Endothelial cell of umbilical vein (primary cell): ENCODE data around the gene N4BP3. TPM values are rescaled to one million over a fixed set of nuclear protein-coding genes. Genes with fewer than 3 reads are reported as not detected.

Source experiments
- BruUV-seq: library from RNA; stranded (reverse); fragments of 400-500 nt; replicated peaks from 2 replicates; lab custom pipeline; 2021; lab: Mats Ljungman, UMichigan
- CTCF ChIA-PET: fragments of 300-600, 350-600 bp; sonication (Branson Sonifier 250); formaldehyde crosslinking; loops from one replicate; lab custom pipeline; 2021; ENCODE audit warnings: antibody characterized with exemption, inconsistent platforms; lab: Charles Lee
- POLR2A ChIA-PET: fragments of 300-600, 350-600 bp; sonication (Branson Sonifier 250); formaldehyde crosslinking; loops from one replicate; lab custom pipeline; 2021; ENCODE audit warnings: antibody characterized with exemption, inconsistent platforms; lab: Charles Lee
- DNase-seq: peaks from one replicate; pipeline ENCODE4 v3.0.0-alpha.2; 2011; ENCODE audit warnings: low read depth, low spot score
- FAIRE-seq: peaks from 2 replicates; lab custom pipeline; 2011; peaks lifted over from hg19 to GRCh38; lab: Jason Lieb, UNC
- H2AFZ ChIP-seq: 2 replicates; pipeline ENCODE4 v1.6.0; 2012; ENCODE audit warnings: low read depth, low read length, control low read depth, inconsistent platforms
- H3K27ac ChIP-seq: 2 replicates; pipeline ENCODE4 v1.5.1; 2011; ENCODE audit warnings: low read depth, mild to moderate bottlenecking, control low read depth, low read length, moderate library complexity; ENCODE audit not compliant: insufficient read depth
- H3K27me3 ChIP-seq, 2 experiments: 2 replicates each; pipeline versions ENCODE4 v1.6.0 to v1.6.1; 2011; ENCODE audit warnings: low read length in 2 of 2, mixed read lengths in 1 of 2; ENCODE audit not compliant: control insufficient read depth in 2 of 2, insufficient read depth in 2 of 2
- H3K36me3 ChIP-seq, 2 experiments: 2 replicates in 1 of 2; 3 replicates in 1 of 2; pipeline ENCODE4 v1.5.1; 2011; ENCODE audit warnings: low read length in 2 of 2, mild to moderate bottlenecking in 1 of 2, moderate library complexity in 1 of 2; ENCODE audit not compliant: control insufficient read depth in 2 of 2, insufficient read depth in 2 of 2; ENCODE audit errors: extremely low read depth in 1 of 2
- H3K4me1 ChIP-seq: 3 replicates; pipeline ENCODE4 v1.5.1; 2011; ENCODE audit warnings: mild to moderate bottlenecking, low read length; ENCODE audit not compliant: control insufficient read depth, insufficient read depth; ENCODE audit errors: extremely low read depth
- H3K4me2 ChIP-seq: 2 replicates; pipeline ENCODE4 v1.6.1; 2011; ENCODE audit warnings: low read length, control low read depth, mixed read lengths; ENCODE audit not compliant: insufficient read depth
- H3K4me3 ChIP-seq, 3 experiments: fragments of 200-600 bp in 1 of 3; sonication (generic), shearing (Covaris generic) in 1 of 3; replicated peaks in 1 of 3; 2 replicates each; pipeline ENCODE4 v1.5.1; 2011 to 2016; ENCODE audit warnings: control low read depth in 3 of 3, low read length in 3 of 3, mild to moderate bottlenecking in 2 of 3, inconsistent platforms in 1 of 3, low read depth in 1 of 3, moderate library complexity in 1 of 3; ENCODE audit not compliant: insufficient read depth in 1 of 3
- H3K79me2 ChIP-seq: 2 replicates; pipeline ENCODE4 v1.6.0; 2012; ENCODE audit warnings: low read length, inconsistent platforms; ENCODE audit not compliant: control insufficient read depth, insufficient read depth
- H3K9ac ChIP-seq: replicated peaks from 2 replicates; pipeline ENCODE3; 2011; ENCODE audit warnings: low read length, control low read depth; ENCODE audit not compliant: insufficient read depth; ENCODE audit errors: extremely low read depth
- H3K9me1 ChIP-seq: replicated peaks from 3 replicates; pipeline ENCODE4 v1.6.0; 2011; ENCODE audit warnings: mild to moderate bottlenecking, low read length; ENCODE audit not compliant: control insufficient read depth, insufficient read depth; ENCODE audit errors: extremely low read depth
- H3K9me3 ChIP-seq: replicated peaks from 2 replicates; pipeline ENCODE4 v1.5.1; 2012; ENCODE audit warnings: low read length, inconsistent platforms; ENCODE audit not compliant: control insufficient read depth, insufficient read depth
- H4K20me1 ChIP-seq: replicated peaks from 2 replicates; pipeline ENCODE3; 2011; ENCODE audit warnings: mild to moderate bottlenecking, low read length; ENCODE audit not compliant: control insufficient read depth, insufficient read depth; ENCODE audit errors: extremely low read depth
- CTCF ChIP-seq, 2 donors: IDR thresholded peaks; 1 replicate in 1 of 2; 2 replicates in 1 of 2; pipeline ENCODE4 v1.5.1; 2011; ENCODE audit warnings: low read length in 2 of 2, mild to moderate bottlenecking in 2 of 2, moderate library complexity in 2 of 2, control low read depth in 1 of 2, inconsistent platforms in 1 of 2, low read depth in 1 of 2; ENCODE audit not compliant: insufficient read depth in 1 of 2; ENCODE audit errors: extremely low read depth in 1 of 2
- EZH2 ChIP-seq: IDR thresholded peaks from 2 replicates; pipeline ENCODE4 v1.6.1; 2012; ENCODE audit warnings: borderline replicate concordance, low read depth, mild to moderate bottlenecking, moderate library complexity, low read length, inconsistent platforms; ENCODE audit not compliant: severe bottlenecking
- FOS ChIP-seq: IDR thresholded peaks from 2 replicates; pipeline ENCODE4 v1.6.1; 2011; ENCODE audit warnings: mild to moderate bottlenecking, low read length, moderate library complexity, borderline replicate concordance; ENCODE audit not compliant: insufficient read depth
- GATA2 ChIP-seq: IDR thresholded peaks from 2 replicates; pipeline ENCODE4 v1.7.0; 2011; ENCODE audit warnings: low read depth, mild to moderate bottlenecking, moderate library complexity, mixed read lengths, low read length; ENCODE audit not compliant: insufficient read length, insufficient read depth
- JUN ChIP-seq: IDR thresholded peaks from 2 replicates; pipeline ENCODE4 v1.6.1; 2011; ENCODE audit warnings: borderline replicate concordance, low read depth; ENCODE audit not compliant: insufficient read length, insufficient read depth
- MAX ChIP-seq: IDR thresholded peaks from 2 replicates; pipeline ENCODE4 v1.6.1; 2011; ENCODE audit not compliant: insufficient read depth, insufficient read length
- MYC ChIP-seq: IDR thresholded peaks from one replicate; pipeline ENCODE4 v1.6.1; 2011; ENCODE audit warnings: mild to moderate bottlenecking, low read depth, low read length
- POLR2A ChIP-seq: IDR thresholded peaks from 2 replicates; pipeline ENCODE4 v1.6.1; 2012; ENCODE audit warnings: low read depth, mild to moderate bottlenecking, control low read depth, low read length
- POLR2AphosphoS5 ChIP-seq: IDR thresholded peaks from 2 replicates; pipeline ENCODE4 v1.6.1; 2012; ENCODE audit warnings: low read depth, mild to moderate bottlenecking, control low read depth, low read length, moderate library complexity; ENCODE audit not compliant: insufficient read depth
- dilution Hi-C: fragments of 300-500 bp; cut with MboI; formaldehyde crosslinking; loops from one replicate; pipeline ENCODE4 v1.15.0; 2019; ENCODE audit warnings: low sequenced_read_pairs; ENCODE audit not compliant: extremely low pct_ligation_motif_present
- intact Hi-C: fragments of 100-400 bp; cut with micrococcal nuclease; formaldehyde crosslinking; loops from one replicate; pipeline ENCODE4 v1.10.0; 2022
- polyA plus RNA-seq, 4 experiments: library from polyadenylated mRNA; depleted of rRNA in 3 of 4; stranded (reverse) in 3 of 4; unstranded in 1 of 4; fragments of >200 nt; gene quantifications; 2 replicates each; pipeline versions ENCODE4 v1.2.1 to v1.2.3, GENCODE V29; 2011 to 2012; ENCODE audit warnings: missing spikeins in 1 of 4
- total RNA-seq: library from RNA; stranded (reverse); gene quantifications from 2 replicates; pipeline ENCODE4 v1.2.3, GENCODE V29; 2021

Gene N4BP3
- total and polyA plus RNA-seq, 2 donors (not counting 3 experiments of a cell fraction or from before 2014, with no cell fraction given), result 11.8 to 38.2 TPM

- no peak for DNase-seq
- ChIA-PET CTCF (interaction anchor here (1.1 to 3.0 kb wide), 4 partner anchors 15 to 77 kb away, joined by 3 to 40 read pairs (median 4); no protein-coding TSS in a partner anchor), POLR2A (interaction anchor here (0.8 kb wide), 1 partner anchor 8 kb away, joined by 3 read pairs; no protein-coding TSS in a partner anchor)
- Histone ChIP-seq H4K20me1 (no peaks in the 10 kb centered on the region), H3K79me2 (peaks cover 17% of the 10 kb centered on the region), H3K9me1 (no peaks in the 10 kb centered on the region), H3K27me3 (no peaks in the 10 kb centered on the region), H3K4me1 (peaks cover 6% of the 10 kb centered on the region), H3K4me3 (peak overlapping the region; percentile 47 to 79 (median 71)), H3K9ac (peak overlapping the region; percentile 65), H3K27ac (peak overlapping the region; percentile 14), H3K4me2 (peak overlapping the region; percentile 78), H3K9me3 (no peaks in the 10 kb centered on the region), H3K36me3 (peaks cover 9 to 23% of the 10 kb centered on the region in 2 experiments), H2AFZ (no peak overlapping the region)
- BruUV-seq, result no TSS peak
- no peak for FAIRE-seq
- dilution Hi-C loops (no loop called here), intact Hi-C loops (loop anchor here (1.0 to 2.0 kb wide), 2 partner anchors 38 to 552 kb away; partner anchors contain the start of gene B4GALT7)
- TF ChIP-seq EZH2 (no peak), CTCF (IDR thresholded peaks at IDR 0.05; ENCODE audit: extremely low read depth in 1 of 2, insufficient read depth in 1 of 2, low read depth in 1 of 2, low read length in 2 of 2) (no peak), MAX (no peak), JUN (no peak), POLR2AphosphoS5 (no peak), GATA2 (no peak), MYC (no peak), FOS (no peak), POLR2A (no peak)
Observed at GRCh38 chr5:178152491-178153444, 39.4 kb downstream of the N4BP3 start.
